Calu3 (cell line): ENCODE data around the gene TNFRSF4. TPM values are rescaled to one million over a fixed set of nuclear protein-coding genes. Genes with fewer than 3 reads are reported as not detected.

Experiments used
- BruUV-seq: library from RNA; stranded (reverse); fragments of 400-500 nt; replicated peaks from 2 replicates; lab custom pipeline; 2021; lab: Mats Ljungman, UMichigan
- CTCF ChIA-PET: fragments of 300-600 bp; sonication (Branson Sonifier 250); formaldehyde crosslinking; loops from one replicate; lab custom pipeline; 2022; ENCODE audit warnings: antibody characterized with exemption; lab: Charles Lee
- DNase-seq: peaks from one replicate; pipeline ENCODE4 v3.0.0; 2022
- H3K27ac Mint-ChIP-seq: one replicate; pipeline ENCODE4 v1.8.0; 2022; ENCODE audit warnings: mixed read lengths; ENCODE audit not compliant: unreplicated experiment
- H3K27me3 Mint-ChIP-seq: one replicate; pipeline ENCODE4 v1.8.0; 2022; ENCODE audit warnings: mixed read lengths; ENCODE audit not compliant: unreplicated experiment
- H3K36me3 Mint-ChIP-seq: one replicate; pipeline ENCODE4 v1.8.0; 2022; ENCODE audit warnings: mild to moderate bottlenecking, moderate library complexity, mixed read lengths; ENCODE audit not compliant: insufficient read depth, unreplicated experiment
- H3K4me1 Mint-ChIP-seq: one replicate; pipeline ENCODE4 v1.8.0; 2022; ENCODE audit warnings: mild to moderate bottlenecking, low read depth, mixed read lengths; ENCODE audit not compliant: unreplicated experiment
- H3K4me3 Mint-ChIP-seq: one replicate; pipeline ENCODE4 v1.8.0; 2022; ENCODE audit warnings: mild to moderate bottlenecking, low read depth, moderate library complexity, mixed read lengths; ENCODE audit not compliant: unreplicated experiment
- H3K9me3 Mint-ChIP-seq: one replicate; pipeline ENCODE4 v1.8.0; 2022; ENCODE audit warnings: low read depth, mixed read lengths; ENCODE audit not compliant: unreplicated experiment
- intact Hi-C: fragments of 100-400 bp; cut with micrococcal nuclease; formaldehyde crosslinking; loops from one replicate; pipeline ENCODE4 v1.10.0; 2022; ENCODE audit not compliant: unreplicated experiment
- total RNA-seq: library from RNA; stranded (reverse); gene quantifications from 2 replicates; pipeline ENCODE4 v1.2.3, GENCODE V29; 2022
- TF ChIP-seq, protein P1 (sequence below): fragments of 200-600 bp; IDR thresholded peaks from one replicate; pipeline ENCODE4 v1.8.0; 2022; ENCODE audit warnings: antibody characterized with exemption; ENCODE audit not compliant: unreplicated experiment

TNFRSF4 gene
- total RNA-seq, 1 experiment from 2014 or later = not detected

DNA sequence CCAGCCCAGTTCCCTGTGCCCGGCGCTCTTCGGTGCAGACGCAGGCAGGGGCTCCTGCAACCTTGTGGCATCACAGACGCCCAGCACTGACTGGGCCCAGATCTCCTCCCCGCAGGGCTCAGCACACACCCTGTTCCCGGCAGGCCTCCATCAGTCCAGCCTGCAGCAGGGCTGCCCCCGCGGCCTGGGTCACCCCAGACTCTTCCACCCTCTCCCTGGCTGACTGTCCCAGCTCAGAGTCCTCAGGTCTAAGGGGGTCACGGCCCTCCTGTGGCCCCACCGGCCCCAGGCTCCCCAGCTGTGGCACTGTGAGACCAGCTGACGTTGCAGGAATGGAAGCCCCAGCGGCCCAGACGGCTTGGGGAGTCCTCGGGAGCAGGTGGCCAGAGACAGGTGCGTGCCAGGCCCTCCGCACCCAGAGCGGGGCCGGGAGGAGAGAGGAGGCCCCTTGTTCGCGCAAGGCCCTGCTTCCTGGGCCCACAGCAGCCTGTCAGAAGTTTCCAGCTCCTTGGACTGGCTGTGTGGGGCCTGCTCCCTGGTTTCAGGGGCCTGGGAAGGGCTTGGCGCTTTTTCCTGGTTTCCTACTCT, 22.3 kb upstream of the TNFRSF4 start:
- Mint-ChIP-seq H3K9me3 (no peaks in the 10 kb centered on the region), H3K4me3 (no peak overlapping the region), H3K36me3 (peaks cover 62% of the 10 kb centered on the region), H3K27me3 (no peaks in the 10 kb centered on the region), H3K4me1 (peaks cover 8% of the 10 kb centered on the region), H3K27ac (no peak overlapping the region)
- no TSS peak for BruUV-seq
- CTCF ChIA-PET = interaction anchor here (0.6 kb wide), 1 partner anchor 110 kb away, joined by 4 read pairs; no protein-coding TSS in a partner anchor
- intact Hi-C loops = loop anchor here (10.0 kb wide), 1 partner anchor 71 kb away; no protein-coding TSS in a partner anchor
- DNase-seq = no peak
- TF ChIP-seq, protein P1, sequence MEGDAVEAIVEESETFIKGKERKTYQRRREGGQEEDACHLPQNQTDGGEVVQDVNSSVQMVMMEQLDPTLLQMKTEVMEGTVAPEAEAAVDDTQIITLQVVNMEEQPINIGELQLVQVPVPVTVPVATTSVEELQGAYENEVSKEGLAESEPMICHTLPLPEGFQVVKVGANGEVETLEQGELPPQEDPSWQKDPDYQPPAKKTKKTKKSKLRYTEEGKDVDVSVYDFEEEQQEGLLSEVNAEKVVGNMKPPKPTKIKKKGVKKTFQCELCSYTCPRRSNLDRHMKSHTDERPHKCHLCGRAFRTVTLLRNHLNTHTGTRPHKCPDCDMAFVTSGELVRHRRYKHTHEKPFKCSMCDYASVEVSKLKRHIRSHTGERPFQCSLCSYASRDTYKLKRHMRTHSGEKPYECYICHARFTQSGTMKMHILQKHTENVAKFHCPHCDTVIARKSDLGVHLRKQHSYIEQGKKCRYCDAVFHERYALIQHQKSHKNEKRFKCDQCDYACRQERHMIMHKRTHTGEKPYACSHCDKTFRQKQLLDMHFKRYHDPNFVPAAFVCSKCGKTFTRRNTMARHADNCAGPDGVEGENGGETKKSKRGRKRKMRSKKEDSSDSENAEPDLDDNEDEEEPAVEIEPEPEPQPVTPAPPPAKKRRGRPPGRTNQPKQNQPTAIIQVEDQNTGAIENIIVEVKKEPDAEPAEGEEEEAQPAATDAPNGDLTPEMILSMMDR = no peak

DNA sequence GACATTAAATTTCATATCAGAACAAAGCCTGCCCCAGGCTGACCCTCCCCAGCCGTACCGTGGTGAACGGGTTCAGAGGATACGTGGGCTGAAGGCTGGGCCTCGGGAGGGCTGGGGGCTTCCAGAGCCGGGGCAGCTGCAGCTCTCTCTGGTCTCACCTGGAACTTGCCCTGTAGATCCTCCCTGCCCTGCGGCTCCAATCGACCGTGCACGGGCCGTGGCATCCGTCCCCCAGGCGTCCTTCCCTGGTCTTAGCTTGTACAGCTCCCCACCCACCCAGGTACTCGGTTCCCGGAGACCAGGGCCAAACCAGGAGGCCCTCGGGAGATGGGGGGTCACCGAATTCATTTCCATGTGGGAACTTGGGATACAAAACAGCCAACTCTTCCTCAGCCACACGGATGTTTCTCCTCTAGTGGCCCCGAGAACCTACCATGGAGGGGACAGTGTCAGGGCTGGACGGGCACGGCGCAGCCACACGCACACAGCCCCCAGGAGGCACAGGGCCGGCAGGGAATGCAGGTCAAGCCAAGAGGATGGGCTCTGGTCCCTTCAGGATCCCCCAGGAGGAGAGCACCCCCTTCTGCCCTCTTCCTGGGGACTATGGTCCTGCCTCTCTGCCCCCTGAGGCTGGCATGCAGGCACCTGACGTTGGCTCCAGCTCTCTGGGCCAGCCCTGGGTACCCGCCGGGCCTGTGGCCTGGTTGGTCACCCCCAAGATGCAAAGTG, 21.2 kb upstream of the TNFRSF4 start:
- Mint-ChIP-seq H3K36me3 (peaks cover 73% of the 10 kb centered on the region), H3K4me1 (peaks cover 8% of the 10 kb centered on the region), H3K27ac (peak overlapping the region; percentile 25), H3K9me3 (no peaks in the 10 kb centered on the region), H3K27me3 (no peaks in the 10 kb centered on the region), H3K4me3 (no peak overlapping the region)
- intact Hi-C loops = loop anchor here (10.0 kb wide), 1 partner anchor 70 kb away; no protein-coding TSS in a partner anchor
- TF ChIP-seq, protein P1 = no peak
- CTCF ChIA-PET = interaction anchor here (0.5 kb wide), 1 partner anchor 596 kb away, joined by 5 read pairs; no protein-coding TSS in a partner anchor
- DNase-seq = no peak
- no TSS peak for BruUV-seq

DNA sequence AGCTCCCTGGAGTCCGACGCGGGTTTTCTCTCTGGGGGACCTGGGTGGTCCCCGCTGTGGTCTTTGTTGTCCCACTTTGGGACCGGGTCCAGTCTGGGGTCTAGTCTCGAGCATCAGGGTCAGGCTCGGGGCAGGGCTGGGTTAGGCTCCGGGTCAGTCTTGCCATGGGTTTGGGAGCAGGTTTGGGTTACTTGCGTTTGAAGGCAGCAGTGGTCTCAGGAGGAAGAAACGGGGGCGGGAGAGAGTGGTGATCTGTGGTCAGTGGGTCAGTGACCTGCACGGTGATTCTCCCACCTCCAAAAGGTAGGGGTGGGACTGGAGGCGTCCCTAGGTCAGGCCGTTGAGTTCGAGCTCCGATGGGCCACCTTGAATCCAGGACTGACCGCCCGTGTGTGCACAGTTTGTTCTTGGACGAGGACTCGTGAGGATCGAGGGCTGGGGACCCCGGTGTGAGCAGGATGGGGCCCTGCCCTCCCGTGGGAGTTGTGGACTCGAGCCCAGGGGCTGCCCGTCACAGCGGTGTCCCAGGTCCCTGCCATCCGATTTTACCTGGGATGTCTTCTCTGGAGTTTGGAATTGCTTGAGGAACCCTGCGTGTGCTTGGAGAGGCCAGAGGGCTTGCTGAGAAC, 20.3 kb upstream of the TNFRSF4 start:
- H3K36me3 Mint-ChIP-seq = peaks cover 68% of the 10 kb centered on the region
- H3K9me3 Mint-ChIP-seq = no peaks in the 10 kb centered on the region
- CTCF ChIA-PET = interaction anchor here (0.5 kb wide), 1 partner anchor 597 kb away, joined by 5 read pairs; no protein-coding TSS in a partner anchor
- peaks cover 15% of the 10 kb centered on the region for H3K4me1 Mint-ChIP-seq
- intact Hi-C loops = loop anchor here (10.0 kb wide), 1 partner anchor 69 kb away; no protein-coding TSS in a partner anchor
- H3K4me3 Mint-ChIP-seq = peak overlapping the region; percentile 36
- no peaks in the 10 kb centered on the region for H3K27me3 Mint-ChIP-seq
- peak overlapping the region; percentile 25 for H3K27ac Mint-ChIP-seq
- TF ChIP-seq, protein P1 = no peak
- DNase-seq = no peak
- no TSS peak for BruUV-seq

DNA sequence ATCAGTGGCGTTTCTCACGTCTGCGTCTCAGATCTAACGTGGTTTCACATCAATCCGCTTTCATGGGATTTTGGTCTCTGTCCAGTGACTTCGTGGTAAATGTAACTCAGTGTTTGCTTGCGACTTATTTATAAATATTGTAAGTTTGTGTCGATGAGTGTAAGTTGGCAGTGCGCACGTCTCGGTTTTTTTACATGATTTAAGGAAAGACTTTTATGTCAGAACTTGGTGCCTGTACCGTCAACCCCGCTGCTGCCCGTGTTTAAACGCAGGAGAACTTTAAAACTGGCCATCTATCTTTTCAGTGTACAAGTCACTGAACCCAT, 19.6 kb upstream of the TNFRSF4 start:
- peak overlapping the region; percentile 36 for H3K4me3 Mint-ChIP-seq
- intact Hi-C loops = loop anchor here (10.0 kb wide), 1 partner anchor 69 kb away; no protein-coding TSS in a partner anchor
- H3K4me1 Mint-ChIP-seq = peaks cover 16% of the 10 kb centered on the region
- H3K27ac Mint-ChIP-seq = peak overlapping the region; percentile 76
- TF ChIP-seq, protein P1 = no peak
- H3K9me3 Mint-ChIP-seq = no peaks in the 10 kb centered on the region
- DNase-seq = no peak
- CTCF ChIA-PET = no interaction called here
- peaks cover 61% of the 10 kb centered on the region for H3K36me3 Mint-ChIP-seq
- H3K27me3 Mint-ChIP-seq = no peaks in the 10 kb centered on the region
- BruUV-seq = no TSS peak
